Endothelial cell of coronary artery (primary cell): ENCODE data around the gene MAP10. TPM values are rescaled to one million over a fixed set of nuclear protein-coding genes. Genes with fewer than 3 reads are reported as not detected.

Experiments used
- total RNA-seq: library from RNA; depleted of rRNA; stranded (reverse); fragments of >200 nt; gene quantifications from 2 replicates; pipeline ENCODE4 v1.2.3, GENCODE V29; 2014

MAP10 gene, protein sequence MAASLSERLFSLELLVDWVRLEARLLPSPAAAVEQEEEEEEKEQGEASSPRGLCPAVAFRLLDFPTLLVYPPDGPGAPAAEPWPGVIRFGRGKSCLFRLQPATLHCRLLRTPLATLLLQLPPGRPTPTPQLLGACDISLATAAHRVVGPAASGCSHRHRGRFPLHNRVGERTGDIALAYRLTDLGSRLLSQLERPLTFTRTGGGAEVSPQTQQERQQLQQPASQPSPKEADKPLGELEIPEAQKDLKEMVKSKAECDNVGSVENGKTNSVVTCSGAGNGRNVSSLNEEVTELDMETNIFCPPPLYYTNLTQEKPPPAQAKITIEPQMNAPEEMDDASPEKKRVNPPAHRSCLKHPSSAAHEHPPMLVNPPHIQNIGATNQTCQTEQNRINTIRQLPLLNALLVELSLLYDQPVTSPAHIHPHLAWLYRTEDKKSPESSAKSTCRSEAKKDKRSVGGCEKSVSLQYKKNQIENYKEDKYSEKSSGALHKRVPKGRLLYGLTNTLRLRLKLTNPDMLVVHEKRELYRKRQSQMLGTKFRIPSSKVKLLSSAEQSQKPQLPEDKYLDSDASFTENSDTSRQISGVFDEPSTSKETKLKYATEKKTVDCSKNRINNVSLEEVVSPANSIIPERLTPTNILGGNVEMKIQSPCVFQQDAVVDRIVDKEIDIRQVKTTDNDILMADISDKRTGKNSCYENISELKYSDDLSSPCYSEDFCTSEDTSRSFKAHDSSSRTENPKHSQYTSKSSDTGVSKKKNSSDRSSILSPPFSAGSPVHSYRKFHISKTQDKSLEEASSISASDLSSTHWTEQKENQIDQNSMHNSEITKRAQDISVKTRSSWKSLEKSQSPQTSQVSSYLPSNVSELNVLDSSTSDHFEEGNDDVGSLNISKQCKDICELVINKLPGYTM
- total RNA-seq = 0.72 and 1.9 TPM in 2 replicates

DNA sequence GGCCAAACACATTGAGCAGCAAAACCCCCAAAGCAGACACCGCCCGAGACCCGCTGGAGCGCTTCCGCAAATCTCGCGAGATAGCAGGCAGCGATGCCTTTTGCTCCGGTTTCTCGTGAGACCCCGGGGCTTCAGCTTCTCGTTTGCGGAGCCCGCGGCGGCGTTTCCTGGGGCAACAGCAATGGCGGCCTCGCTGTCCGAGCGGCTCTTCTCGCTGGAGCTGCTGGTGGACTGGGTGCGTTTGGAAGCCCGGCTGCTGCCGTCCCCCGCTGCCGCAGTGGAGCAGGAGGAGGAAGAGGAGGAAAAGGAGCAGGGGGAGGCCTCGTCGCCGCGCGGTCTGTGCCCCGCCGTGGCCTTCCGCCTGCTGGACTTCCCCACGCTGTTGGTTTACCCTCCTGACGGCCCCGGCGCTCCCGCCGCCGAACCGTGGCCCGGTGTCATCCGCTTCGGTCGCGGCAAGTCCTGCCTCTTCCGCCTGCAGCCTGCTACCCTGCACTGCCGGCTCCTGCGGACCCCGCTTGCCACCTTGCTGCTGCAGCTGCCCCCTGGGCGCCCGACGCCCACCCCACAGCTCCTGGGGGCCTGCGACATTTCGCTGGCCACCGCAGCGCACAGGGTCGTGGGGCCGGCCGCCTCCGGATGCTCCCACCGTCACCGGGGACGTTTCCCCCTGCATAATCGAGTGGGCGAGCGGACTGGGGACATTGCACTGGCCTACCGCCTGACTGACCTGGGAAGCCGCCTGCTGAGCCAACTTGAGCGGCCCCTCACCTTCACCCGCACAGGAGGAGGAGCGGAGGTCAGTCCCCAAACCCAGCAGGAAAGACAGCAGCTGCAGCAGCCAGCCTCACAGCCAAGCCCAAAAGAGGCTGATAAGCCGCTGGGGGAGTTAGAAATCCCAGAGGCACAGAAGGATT lies at the start of gene MAP10:
Gene MAP10 (plus strand): TSS at position 148 of the 917 bp plus-strand sequence. CDS start 34 bp downstream, at position 182.

Other genes starting within 250 kb of the MAP10 start
- gene SIPA1L2, start 175.3 kb upstream of the MAP10 start, total RNA-seq = 19.8 and 23.9 TPM in 2 replicates
- 9.8 and 12.9 TPM in 2 replicates for gene NTPCR, start 145.2 kb downstream of the MAP10 start, total RNA-seq